A204.1 (cell line): ENCODE results near the gene TRANK1.

Experiments used
- FAIRE-seq: peaks from 2 replicates; lab custom pipeline; 2012; peaks lifted over from hg19 to GRCh38; lab: Jason Lieb, UNC

TRANK1 gene

GRCh38 chr3:36800533-36801116 lies 144.2 kb downstream of the TRANK1 start:
- FAIRE-seq, result no peak

GRCh38 chr3:36796881-36797280 lies 148.0 kb downstream of the TRANK1 start:
- no peak for FAIRE-seq

GRCh38 chr3:36796161-36796560 lies 148.7 kb downstream of the TRANK1 start:
- no peak for FAIRE-seq

- no peak for FAIRE-seq
Observed at GRCh38 chr3:36795622-36796021, 149.2 kb downstream of the TRANK1 start.

GRCh38 chr3:36792342-36792741 lies 152.5 kb downstream of the TRANK1 start:
- no peak for FAIRE-seq

- no peak for FAIRE-seq
Observed at GRCh38 chr3:36790765-36791164, 154.1 kb downstream of the TRANK1 start.

GRCh38 chr3:36786921-36787890 lies 157.6 kb downstream of the TRANK1 start:
- FAIRE-seq, result no peak

GRCh38 chr3:36784138-36784635 lies 160.7 kb downstream of the TRANK1 start:
- FAIRE-seq, result no peak

GRCh38 chr3:36777424-36778218 lies 167.2 kb downstream of the TRANK1 start:
- FAIRE-seq, result no peak
